Stomach (tissue), 4 donors: ENCODE measurements around the gene NFATC2.

Experiments
- CTCF ChIP-seq, 7 experiments: fragments of 450-650 bp in 4 of 7; fragments of 200-600 bp in 3 of 7; sonication (generic) in 3 of 7; IDR thresholded peaks; one replicate each; pipeline ENCODE4 v1.5.1; 2016 to 2019; ENCODE audit warnings: antibody characterized with exemption in 7 of 7, control low read depth in 2 of 7, mild to moderate bottlenecking in 1 of 7
- POLR2AphosphoS5 ChIP-seq, 3 donors: sonication (generic); formaldehyde crosslinking; IDR thresholded peaks; one replicate each; pipeline ENCODE4 v1.6.1; 2016; ENCODE audit warnings: antibody characterized with exemption in 3 of 3

GRCh38 chr20:51500311-51500710 is 42.2 kb downstream of the NFATC2 start:
- TF ChIP-seq CTCF (IDR thresholded peaks at IDR 0.05) (no peak), POLR2AphosphoS5 (IDR thresholded peaks at IDR 0.05) (no peak)
